Thyroid gland (tissue), 4 donors: Measurements from ENCODE around the gene ADAMTS17.

Experiments used
- POLR2A ChIP-seq, 2 donors: fragments of 450-650 bp; IDR thresholded peaks; one replicate each; pipeline ENCODE4 v1.6.1; 2017; ENCODE audit warnings: antibody characterized with exemption in 2 of 2, mild to moderate bottlenecking in 2 of 2, moderate library complexity in 1 of 2
- TF ChIP-seq, protein P1 (sequence below), 6 experiments: fragments of 200-600 bp in 3 of 6; fragments of 450-650 bp in 3 of 6; sonication (generic) in 3 of 6; IDR thresholded peaks; one replicate each; pipeline ENCODE4 v1.5.1; 2016 to 2019; ENCODE audit warnings: antibody characterized with exemption in 6 of 6, mild to moderate bottlenecking in 2 of 6, inconsistent platforms in 1 of 6, moderate library complexity in 1 of 6

GRCh38 chr15:100373942-100374341 is 32.2 kb upstream of the ADAMTS17 start:
- TF ChIP-seq, protein P1, sequence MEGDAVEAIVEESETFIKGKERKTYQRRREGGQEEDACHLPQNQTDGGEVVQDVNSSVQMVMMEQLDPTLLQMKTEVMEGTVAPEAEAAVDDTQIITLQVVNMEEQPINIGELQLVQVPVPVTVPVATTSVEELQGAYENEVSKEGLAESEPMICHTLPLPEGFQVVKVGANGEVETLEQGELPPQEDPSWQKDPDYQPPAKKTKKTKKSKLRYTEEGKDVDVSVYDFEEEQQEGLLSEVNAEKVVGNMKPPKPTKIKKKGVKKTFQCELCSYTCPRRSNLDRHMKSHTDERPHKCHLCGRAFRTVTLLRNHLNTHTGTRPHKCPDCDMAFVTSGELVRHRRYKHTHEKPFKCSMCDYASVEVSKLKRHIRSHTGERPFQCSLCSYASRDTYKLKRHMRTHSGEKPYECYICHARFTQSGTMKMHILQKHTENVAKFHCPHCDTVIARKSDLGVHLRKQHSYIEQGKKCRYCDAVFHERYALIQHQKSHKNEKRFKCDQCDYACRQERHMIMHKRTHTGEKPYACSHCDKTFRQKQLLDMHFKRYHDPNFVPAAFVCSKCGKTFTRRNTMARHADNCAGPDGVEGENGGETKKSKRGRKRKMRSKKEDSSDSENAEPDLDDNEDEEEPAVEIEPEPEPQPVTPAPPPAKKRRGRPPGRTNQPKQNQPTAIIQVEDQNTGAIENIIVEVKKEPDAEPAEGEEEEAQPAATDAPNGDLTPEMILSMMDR (IDR thresholded peaks at IDR 0.05): no peak
- no peak for TF ChIP-seq POLR2A (IDR thresholded peaks at IDR 0.05)
